Measurements from ENCODE around the gene HM13. TPM values are rescaled to one million over a fixed set of nuclear protein-coding genes. Genes with fewer than 3 reads are reported as not detected.

Gene HM13
- total and polyA plus RNA-seq, 2 of the 13 experiments (the other 11 are each of a cell fraction or from before 2014, with no cell fraction given): 118 to 243 TPM

GRCh38 chr20:31587545-31588389 is 73.5 kb downstream of the HM13 start (continued):
- TF ChIP-seq SNAPC4 (CRISPR knock-in tag; IDR thresholded peaks at IDR 0.05) (no peak), ZIK1 (CRISPR knock-in tag; IDR thresholded peaks at IDR 0.05; ENCODE audit: borderline replicate concordance, low read depth) (no peak), SRSF9 (IDR thresholded peaks at IDR 0.05; ENCODE audit: borderline replicate concordance, insufficient read depth, low read depth, low read length, poor library complexity, severe bottlenecking) (no peak), SNAPC5 (CRISPR knock-in tag; IDR thresholded peaks at IDR 0.05; ENCODE audit: borderline replicate concordance) (no peak), MAZ (IDR thresholded peaks at IDR 0.05; ENCODE audit: borderline replicate concordance, low read depth, low read length) (no peak; the same call in 1 of the 2 replicates), MAZ (CRISPR knock-in tag; IDR thresholded peaks at IDR 0.05; ENCODE audit: low read depth) (peak; percentile 85), USF2 (IDR thresholded peaks at IDR 0.05; ENCODE audit: low read depth, low read length) (no peak), USF2 (CRISPR knock-in tag; IDR thresholded peaks at IDR 0.05; ENCODE audit: borderline replicate concordance) (no peak), FOXA1 (IDR thresholded peaks at IDR 0.05) (no peak), FOXA1 (CRISPR knock-in tag; IDR thresholded peaks at IDR 0.05) (no peak; the same call in 1 of the 2 replicates), ZNF646 (CRISPR knock-in tag; IDR thresholded peaks at IDR 0.05) (no peak), TERF1 (CRISPR knock-in tag; IDR thresholded peaks at IDR 0.05) (0 out of 2 replicates have a peak, but pooled peaks have one; percentile 21)

Measured in HepG2 (cell line).